H9 (cell line): ENCODE results near the gene MRPL51. TPM values are rescaled to one million over a fixed set of nuclear protein-coding genes. Genes with fewer than 3 reads are reported as not detected.

Experiments used
- DNase-seq: peaks from one replicate; pipeline ENCODE4 v3.0.0-alpha.2; 2017
- H2AFZ ChIP-seq: one replicate; pipeline ENCODE4 v1.6.1; 2013; ENCODE audit warnings: mild to moderate bottlenecking, low read length, control low read depth, moderate library complexity
- H2AK5ac ChIP-seq: 2 replicates; pipeline ENCODE4 v1.6.1; 2013; ENCODE audit warnings: low read length, control low read depth, mixed read lengths; ENCODE audit not compliant: insufficient read length
- H2BK120ac ChIP-seq: one replicate; pipeline ENCODE4 v1.6.1; 2013; ENCODE audit warnings: low read depth, mild to moderate bottlenecking, low read length, control low read depth, inconsistent platforms; ENCODE audit not compliant: poor library complexity, severe bottlenecking
- H2BK12ac ChIP-seq: 2 replicates; pipeline ENCODE4 v1.6.1; 2013; ENCODE audit warnings: low read length, control low read depth, mixed read lengths, low read depth; ENCODE audit not compliant: insufficient read length
- H2BK15ac ChIP-seq: 2 replicates; pipeline ENCODE4 v1.6.1; 2013; ENCODE audit warnings: low read depth, low read length, control low read depth
- H2BK20ac ChIP-seq: one replicate; pipeline ENCODE4 v1.6.1; 2013; ENCODE audit warnings: low read depth, mild to moderate bottlenecking, low read length, control low read depth, inconsistent platforms; ENCODE audit not compliant: poor library complexity, severe bottlenecking
- H2BK5ac ChIP-seq: 2 replicates; pipeline ENCODE4 v1.6.1; 2013; ENCODE audit warnings: low read length, control low read depth, mixed read lengths; ENCODE audit not compliant: insufficient read length
- H3K14ac ChIP-seq: 2 replicates; pipeline ENCODE4 v1.6.1; 2013; ENCODE audit warnings: low read length, control low read depth; ENCODE audit not compliant: insufficient read depth
- H3K18ac ChIP-seq: 2 replicates; pipeline ENCODE4 v1.6.1; 2013; ENCODE audit warnings: low read depth, mild to moderate bottlenecking, mixed read lengths, low read length, control low read depth; ENCODE audit not compliant: insufficient read length
- H3K23ac ChIP-seq: 2 replicates; pipeline ENCODE4 v1.6.1; 2013; ENCODE audit warnings: low read length, control low read depth, mixed read lengths, low read depth; ENCODE audit not compliant: insufficient read length
- H3K23me2 ChIP-seq: 2 replicates; pipeline ENCODE4 v1.6.1; 2013; ENCODE audit warnings: low read depth, mild to moderate bottlenecking, mixed read lengths, low read length, control low read depth; ENCODE audit not compliant: insufficient read length, poor library complexity, severe bottlenecking
- H3K27ac ChIP-seq: 2 replicates; pipeline ENCODE4 v1.5.1; 2013; ENCODE audit warnings: low read length, control low read depth, mixed read lengths, low read depth; ENCODE audit not compliant: insufficient read length
- H3K27me3 ChIP-seq: 2 replicates; pipeline ENCODE4 v1.6.1; 2013; ENCODE audit warnings: low read length, control low read depth, inconsistent platforms; ENCODE audit not compliant: insufficient read depth
- H3K4ac ChIP-seq: 2 replicates; pipeline ENCODE4 v1.6.1; 2013; ENCODE audit warnings: low read depth, mild to moderate bottlenecking, control low read depth, inconsistent platforms, low read length, moderate library complexity
- H3K4me1 ChIP-seq: 2 replicates; pipeline ENCODE4 v1.6.1; 2013; ENCODE audit warnings: low read length, control low read depth, inconsistent platforms; ENCODE audit not compliant: insufficient read depth
- H3K4me2 ChIP-seq: 2 replicates; pipeline ENCODE4 v1.6.1; 2013; ENCODE audit warnings: low read length, control low read depth, mixed read lengths; ENCODE audit not compliant: insufficient read length, insufficient read depth
- H3K56ac ChIP-seq: 2 replicates; pipeline ENCODE4 v1.6.1; 2013; ENCODE audit warnings: low read depth, mild to moderate bottlenecking, mixed read lengths, low read length, control low read depth; ENCODE audit not compliant: insufficient read length
- H3K79me1 ChIP-seq: 2 replicates; pipeline ENCODE4 v1.6.1; 2013; ENCODE audit warnings: low read depth, mild to moderate bottlenecking, moderate library complexity, low read length, control low read depth, inconsistent platforms; ENCODE audit not compliant: insufficient read depth, poor library complexity, severe bottlenecking
- H3K79me2 ChIP-seq: 2 replicates; pipeline ENCODE4 v1.6.1; 2013; ENCODE audit warnings: low read length, control low read depth, inconsistent platforms; ENCODE audit not compliant: insufficient read depth
- H3K9ac ChIP-seq: 2 replicates; pipeline ENCODE4 v1.6.1; 2013; ENCODE audit warnings: low read length, control low read depth, mixed read lengths; ENCODE audit not compliant: insufficient read length; ENCODE audit errors: extremely low read depth
- H3K9me3 ChIP-seq: one replicate; pipeline ENCODE4 v1.6.1; 2013; ENCODE audit warnings: low read depth, low read length, inconsistent platforms; ENCODE audit not compliant: control insufficient read depth
- H3T11ph ChIP-seq: one replicate; pipeline ENCODE4 v1.6.1; 2013; ENCODE audit warnings: mild to moderate bottlenecking, low read length, control low read depth, inconsistent platforms
- H4K20me1 ChIP-seq: one replicate; pipeline ENCODE4 v1.6.1; 2013; ENCODE audit not compliant: control insufficient read depth, insufficient read length, insufficient read depth
- H4K5ac ChIP-seq: 2 replicates; pipeline ENCODE4 v1.6.1; 2013; ENCODE audit warnings: low read depth, mild to moderate bottlenecking, mixed read lengths, low read length, control low read depth; ENCODE audit not compliant: insufficient read length
- H4K8ac ChIP-seq: replicated peaks from 2 replicates; pipeline ENCODE4 v1.6.1; 2013; ENCODE audit warnings: low read length, control low read depth, mixed read lengths, low read depth; ENCODE audit not compliant: insufficient read length
- H4K91ac ChIP-seq: 2 replicates; pipeline ENCODE4 v1.6.1; 2013; ENCODE audit warnings: low read depth, mild to moderate bottlenecking, moderate library complexity, mixed read lengths, low read length, control low read depth; ENCODE audit not compliant: insufficient read length
- H3K27ac Mint-ChIP-seq, 3 experiments: 2 replicates in 2 of 3; 3 replicates in 1 of 3; pipeline ENCODE4 v1.8.0; 2020 to 2021; ENCODE audit warnings: mixed read lengths in 3 of 3, mild to moderate bottlenecking in 1 of 3, moderate library complexity in 1 of 3
- H3K27me3 Mint-ChIP-seq: 2 replicates; pipeline ENCODE4 v1.8.0; 2021; ENCODE audit warnings: low read depth, mild to moderate bottlenecking, moderate library complexity, mixed read lengths
- H3K36me3 Mint-ChIP-seq, 3 experiments: 2 replicates in 2 of 3; 3 replicates in 1 of 3; pipeline ENCODE4 v1.8.0; 2020 to 2021; ENCODE audit warnings: low read depth in 3 of 3, mixed read lengths in 3 of 3; ENCODE audit not compliant: insufficient read depth in 1 of 3
- H3K4me1 Mint-ChIP-seq, 2 experiments: 2 replicates each; pipeline ENCODE4 v1.8.0; 2020; ENCODE audit warnings: mixed read lengths in 2 of 2
- H3K4me3 Mint-ChIP-seq, 2 experiments: 2 replicates in 1 of 2; 3 replicates in 1 of 2; pipeline ENCODE4 v1.8.0; 2020 to 2021; ENCODE audit warnings: mild to moderate bottlenecking in 2 of 2, mixed read lengths in 2 of 2, moderate library complexity in 1 of 2
- H3K9me3 Mint-ChIP-seq, 2 experiments: 2 replicates in 1 of 2; 3 replicates in 1 of 2; pipeline ENCODE4 v1.8.0; 2020; ENCODE audit warnings: mild to moderate bottlenecking in 2 of 2, mixed read lengths in 2 of 2, moderate library complexity in 1 of 2
- WGBS: extraction: QIAGEN DNeasy Blood & Tissue Kit; methylation state at CpG from one replicate; pipeline ENCODE4 v1.1.7; 2013; ENCODE audit warnings: missing lambda C conversion rate, low lambda C conversion rate, mixed read lengths; ENCODE audit not compliant: insufficient read length; ENCODE audit errors: extremely low coverage; 5-methylcytosine and 5-hydroxymethylcytosine counted together
- total RNA-seq: library from RNA; stranded (reverse); gene quantifications from 2 replicates; pipeline ENCODE4 v1.2.1, GENCODE V29; 2021
- TF ChIP-seq, protein P1 (sequence below): fragments of 200-600 bp; sonication (generic); conservative IDR thresholded peaks from 3 replicates; pipeline ENCODE4 v1.8.0; 2021; ENCODE audit warnings: antibody characterized with exemption, mild to moderate bottlenecking

Gene MRPL51
- total RNA-seq, 1 experiment from 2014 or later = 329 TPM

DNA sequence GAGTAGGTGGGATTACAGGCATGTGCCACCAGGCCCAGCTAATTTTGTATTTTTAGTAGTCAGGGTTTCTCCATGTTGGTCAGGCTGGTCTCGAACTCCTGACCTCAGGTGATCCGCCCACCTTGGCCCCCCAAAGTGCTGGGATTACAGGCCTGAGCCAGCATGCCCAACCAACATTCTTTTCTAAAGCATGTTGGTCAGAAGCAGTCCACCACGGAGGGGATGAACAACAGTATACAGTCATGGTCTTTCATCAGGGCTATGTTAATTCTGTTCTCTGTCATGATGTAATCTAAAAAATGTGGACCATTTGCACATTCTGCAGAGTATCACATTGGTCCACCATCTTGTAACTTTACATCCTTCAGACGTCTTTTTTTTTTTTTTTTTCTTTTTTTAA is 3.6 kb downstream of the MRPL51 start:
- H3K18ac ChIP-seq = no peak overlapping the region
- Mint-ChIP-seq H3K27me3 (peaks cover 2% of the 10 kb centered on the region; the same call in 1 of the 2 replicates), H3K36me3 (peaks cover 6 to 9% (median 8%) of the 10 kb centered on the region in 3 experiments; a peak in 6 of 7 replicates), H3K4me1 (peaks cover 5 to 6% of the 10 kb centered on the region in 2 experiments), H3K27ac (no peak overlapping the region), H3K9me3 (no peaks in the 10 kb centered on the region), H3K4me3 (no peak overlapping the region)
- no peaks in the 10 kb centered on the region for H4K20me1 ChIP-seq
- H2BK20ac ChIP-seq = no peak overlapping the region
- no peak overlapping the region for H3K56ac ChIP-seq
- no peak overlapping the region for H3K23ac ChIP-seq
- no peaks in the 10 kb centered on the region; the same call in 1 of the 2 replicates for H3K79me2 ChIP-seq
- H2BK5ac ChIP-seq = no peak overlapping the region
- H2BK120ac ChIP-seq = no peak overlapping the region
- H3K23me2 ChIP-seq = peaks cover 9% of the 10 kb centered on the region
- H2AK5ac ChIP-seq = no peak overlapping the region
- TF ChIP-seq, protein P1, sequence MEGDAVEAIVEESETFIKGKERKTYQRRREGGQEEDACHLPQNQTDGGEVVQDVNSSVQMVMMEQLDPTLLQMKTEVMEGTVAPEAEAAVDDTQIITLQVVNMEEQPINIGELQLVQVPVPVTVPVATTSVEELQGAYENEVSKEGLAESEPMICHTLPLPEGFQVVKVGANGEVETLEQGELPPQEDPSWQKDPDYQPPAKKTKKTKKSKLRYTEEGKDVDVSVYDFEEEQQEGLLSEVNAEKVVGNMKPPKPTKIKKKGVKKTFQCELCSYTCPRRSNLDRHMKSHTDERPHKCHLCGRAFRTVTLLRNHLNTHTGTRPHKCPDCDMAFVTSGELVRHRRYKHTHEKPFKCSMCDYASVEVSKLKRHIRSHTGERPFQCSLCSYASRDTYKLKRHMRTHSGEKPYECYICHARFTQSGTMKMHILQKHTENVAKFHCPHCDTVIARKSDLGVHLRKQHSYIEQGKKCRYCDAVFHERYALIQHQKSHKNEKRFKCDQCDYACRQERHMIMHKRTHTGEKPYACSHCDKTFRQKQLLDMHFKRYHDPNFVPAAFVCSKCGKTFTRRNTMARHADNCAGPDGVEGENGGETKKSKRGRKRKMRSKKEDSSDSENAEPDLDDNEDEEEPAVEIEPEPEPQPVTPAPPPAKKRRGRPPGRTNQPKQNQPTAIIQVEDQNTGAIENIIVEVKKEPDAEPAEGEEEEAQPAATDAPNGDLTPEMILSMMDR = no peak
- DNase-seq = no peak
- H2BK12ac ChIP-seq = no peak overlapping the region
- H3K27me3 ChIP-seq = no peaks in the 10 kb centered on the region
- H3K27ac ChIP-seq = no peak overlapping the region
- no peak overlapping the region for H3K14ac ChIP-seq
- H3K4ac ChIP-seq = no peak overlapping the region
- H2BK15ac ChIP-seq = no peak overlapping the region
- H4K8ac ChIP-seq = no peak overlapping the region
- no peak overlapping the region for H4K5ac ChIP-seq
- no peak overlapping the region for H4K91ac ChIP-seq
- H3K79me1 ChIP-seq = no peaks in the 10 kb centered on the region
- no peak overlapping the region for H2AFZ ChIP-seq
- no CpG with 5 or more reads among the region's 4 CpGs for WGBS
- H3K9me3 ChIP-seq = no peaks in the 10 kb centered on the region
- no peak overlapping the region for H3K9ac ChIP-seq
- no peak overlapping the region for H3T11ph ChIP-seq
- H3K4me2 ChIP-seq = no peak overlapping the region
- H3K4me1 ChIP-seq = no peaks in the 10 kb centered on the region
